ENCODE data around the gene HOXD3. TPM values are rescaled to one million over a fixed set of nuclear protein-coding genes. Genes with fewer than 3 reads are reported as not detected.
A peak's percentile ranks its signal among the peaks of the same experiment; 100 is the strongest.

HOXD3 gene
- total RNA-seq (2013) = 0.08 TPM
- polyA plus RNA-seq (not detected), polyA minus RNA-seq (0.14 TPM in 1 of 2 replicates, not detected in the other), total RNA-seq (0 to 1.2 (median 0.03) reads per million in 11 experiments)

GRCh38 chr2:176156807-176157498, at the start of gene HOXD3:
HOXD3 (plus strand) TSS chr2:176157307; CDS start chr2:176169115, 11,808 bp downstream.
- no peak within 1 kb of the TSS for H3K9ac ChIP-seq (ENCODE audit: insufficient read depth, low read length, poor library complexity, severe bottlenecking)
- H3K27me3 Mint-ChIP-seq (ENCODE audit: low read depth in 3 of 3) = peaks cover 93 to 100% (median 97%) of the 10 kb centered on the region in 3 donors
- no peaks in the 10 kb centered on the region for H4K20me1 ChIP-seq (ENCODE audit: insufficient read depth, low read length)
- TF ChIP-seq CTCF (IDR thresholded peaks at IDR 0.05) = no peak
- peak within 1 kb of the TSS in 1 of 2 donors; percentile 75 for H3K4me3 Mint-ChIP-seq
- H3K27ac Mint-ChIP-seq = no peak within 1 kb of the TSS
- peaks cover 9% of the 10 kb centered on the region for H3K4me1 Mint-ChIP-seq
- intact Hi-C loops (cut with micrococcal nuclease) = no loop called here
- H3K79me2 ChIP-seq (ENCODE audit: insufficient read depth, low read length) = no peaks in the 10 kb centered on the region
- peaks cover 4 to 33% of the 10 kb centered on the region in 2 donors for H3K9me3 ChIP-seq (replicated peaks in 1 of 2; ENCODE audit: control insufficient read depth in 1 of 2, insufficient read depth in 1 of 2, low read length in 2 of 2)
- H3K4me3 ChIP-seq (replicated peaks in 1 of 3; ENCODE audit: low read depth in 2 of 3, low read length in 3 of 3) = no peak within 1 kb of the TSS
- no peak within 1 kb of the TSS for H2AFZ ChIP-seq (ENCODE audit: insufficient read depth, low read depth, low read length, poor library complexity, severe bottlenecking)
- H3K27ac ChIP-seq (ENCODE audit: low read depth in 1 of 2, low read length in 2 of 2) = no peak within 1 kb of the TSS
- peaks cover 0 to 36% (median 12%) of the 10 kb centered on the region in 7 donors for H3K9me3 Mint-ChIP-seq
- no peak within 1 kb of the TSS for H3K4me2 ChIP-seq (replicated peaks; ENCODE audit: extremely low read depth, low read length, poor library complexity, severe bottlenecking)
- no peaks in the 10 kb centered on the region for H3K36me3 ChIP-seq (replicated peaks in 1 of 2; ENCODE audit: control insufficient read depth in 1 of 2, insufficient read depth in 2 of 2, low read length in 2 of 2)
- H3K27me3 ChIP-seq (ENCODE audit: control insufficient read depth in 2 of 2, insufficient read depth in 2 of 2, low read length in 2 of 2) = peaks cover 89 to 100% of the 10 kb centered on the region in 2 donors
- H3K36me3 Mint-ChIP-seq = peaks cover 0 to 1% of the 10 kb centered on the region in 2 donors
- DNase-seq = no peak
- no peaks in the 10 kb centered on the region for H3K4me1 ChIP-seq (ENCODE audit: control insufficient read depth in 1 of 2, insufficient read depth in 2 of 2, low read length in 2 of 2)
- 5% methylated on average over 26 of the region's 48 CpGs for WGBS (ENCODE audit: insufficient coverage)

- Histone ChIP-seq H3K9me3 (replicated peaks in 1 of 2; ENCODE audit: control insufficient read depth in 1 of 2, insufficient read depth in 1 of 2, low read length in 2 of 2) (peaks cover 0 to 62% of the 10 kb centered on the region in 2 donors), H3K36me3 (replicated peaks in 1 of 2; ENCODE audit: control insufficient read depth in 1 of 2, insufficient read depth in 2 of 2, low read length in 2 of 2) (no peaks in the 10 kb centered on the region), H3K79me2 (ENCODE audit: insufficient read depth, low read length) (no peaks in the 10 kb centered on the region), H3K27ac (ENCODE audit: low read depth in 1 of 2, low read length in 2 of 2) (no peak overlapping the region), H3K4me2 (replicated peaks; ENCODE audit: extremely low read depth, low read length, poor library complexity, severe bottlenecking) (no peak overlapping the region), H3K4me1 (ENCODE audit: control insufficient read depth in 1 of 2, insufficient read depth in 2 of 2, low read length in 2 of 2) (peaks cover 6 to 12% of the 10 kb centered on the region in 2 donors), H3K27me3 (ENCODE audit: control insufficient read depth in 2 of 2, insufficient read depth in 2 of 2, low read length in 2 of 2) (peaks cover 77 to 93% of the 10 kb centered on the region in 2 donors), H4K20me1 (ENCODE audit: insufficient read depth, low read length) (no peaks in the 10 kb centered on the region), H3K4me3 (replicated peaks in 1 of 3; ENCODE audit: low read depth in 2 of 3, low read length in 3 of 3) (no peak overlapping the region), H2AFZ (ENCODE audit: insufficient read depth, low read depth, low read length, poor library complexity, severe bottlenecking) (no peak overlapping the region), H3K9ac (ENCODE audit: insufficient read depth, low read length, poor library complexity, severe bottlenecking) (no peak overlapping the region)
- H3K27ac Mint-ChIP-seq = no peak overlapping the region
- H3K36me3 Mint-ChIP-seq = peaks cover 3 to 16% of the 10 kb centered on the region in 2 donors
- DNase-seq = no peak
- peaks cover 89 to 98% (median 91%) of the 10 kb centered on the region in 3 donors for H3K27me3 Mint-ChIP-seq (ENCODE audit: low read depth in 3 of 3)
- H3K9me3 Mint-ChIP-seq = peaks cover 0 to 45% (median 26%) of the 10 kb centered on the region in 7 donors
- WGBS (ENCODE audit: insufficient coverage) = 3% methylated on average over 45 of the region's 59 CpGs
- H3K4me3 Mint-ChIP-seq = no peak overlapping the region
- no peak for TF ChIP-seq CTCF (IDR thresholded peaks at IDR 0.05)
- peaks cover 28% of the 10 kb centered on the region for H3K4me1 Mint-ChIP-seq
- intact Hi-C loops (cut with micrococcal nuclease) = no loop called here
Observed at GRCh38 chr2:176107731-176108181, 49.4 kb upstream of the HOXD3 start.

All from CD14-positive monocyte (primary cell).